Mesenchymal stem cell (in vitro differentiated cells and primary cell): ENCODE data around the gene PSMG1.
A peak's percentile ranks its signal among the peaks of the same experiment; 100 is the strongest.

Source experiments
- DNase-seq: peaks from one replicate; pipeline ENCODE4 v3.0.0-alpha.2; 2013
- H2AFZ ChIP-seq: one replicate; pipeline ENCODE4 v1.6.1; 2013; ENCODE audit warnings: low read depth, mild to moderate bottlenecking, control low read depth, inconsistent platforms, low read length, moderate library complexity
- H2AK5ac ChIP-seq: 2 replicates; pipeline ENCODE4 v1.6.1; 2013; ENCODE audit warnings: low read length, moderate library complexity, mild to moderate bottlenecking, inconsistent platforms; ENCODE audit not compliant: severe bottlenecking
- H2BK120ac ChIP-seq: one replicate; pipeline ENCODE4 v1.6.1; 2013; ENCODE audit warnings: low read depth, mild to moderate bottlenecking, inconsistent platforms, low read length, moderate library complexity
- H2BK12ac ChIP-seq, 2 experiments: one replicate each; pipeline ENCODE4 v1.6.1; 2013; ENCODE audit warnings: inconsistent platforms in 2 of 2, low read length in 2 of 2, mild to moderate bottlenecking in 2 of 2, moderate library complexity in 2 of 2, control low read depth in 1 of 2
- H2BK15ac ChIP-seq: one replicate; pipeline ENCODE4 v1.6.1; 2013; ENCODE audit warnings: mild to moderate bottlenecking, low read depth, inconsistent platforms; ENCODE audit not compliant: poor library complexity, severe bottlenecking
- H2BK5ac ChIP-seq: 2 replicates; pipeline ENCODE4 v1.6.1; 2013; ENCODE audit warnings: low read depth, mild to moderate bottlenecking, low read length, control low read depth, inconsistent platforms; ENCODE audit not compliant: poor library complexity, severe bottlenecking
- H3K14ac ChIP-seq, 2 experiments: one replicate each; pipeline ENCODE4 v1.6.1; 2013; ENCODE audit warnings: inconsistent platforms in 2 of 2, low read length in 2 of 2, control low read depth in 1 of 2, mild to moderate bottlenecking in 1 of 2, moderate library complexity in 1 of 2
- H3K18ac ChIP-seq, 2 experiments: one replicate each; pipeline ENCODE4 v1.6.1; 2013; ENCODE audit warnings: inconsistent platforms in 2 of 2, low read length in 2 of 2, control low read depth in 1 of 2, low read depth in 1 of 2, mild to moderate bottlenecking in 1 of 2
- H3K23ac ChIP-seq, 2 experiments: one replicate each; pipeline ENCODE4 v1.6.1; 2013; ENCODE audit warnings: inconsistent platforms in 2 of 2, low read length in 2 of 2, mild to moderate bottlenecking in 2 of 2, moderate library complexity in 2 of 2, control low read depth in 1 of 2
- H3K27ac ChIP-seq: 2 replicates; pipeline ENCODE4 v1.5.1; 2013; ENCODE audit warnings: mild to moderate bottlenecking, moderate library complexity, low read length, control low read depth, inconsistent platforms; ENCODE audit not compliant: poor library complexity, severe bottlenecking
- H3K27me3 ChIP-seq, 2 experiments: 2 replicates each; pipeline versions ENCODE4 v1.6.1 to v1.7.0; 2013; ENCODE audit warnings: low read length in 2 of 2, mild to moderate bottlenecking in 2 of 2, moderate library complexity in 2 of 2, control low read depth in 1 of 2, inconsistent platforms in 1 of 2; ENCODE audit not compliant: control insufficient read depth in 1 of 2, insufficient read depth in 1 of 2
- H3K36me3 ChIP-seq, 2 experiments: 2 replicates each; pipeline versions ENCODE4 v1.6.1 to v1.7.0; 2013; ENCODE audit warnings: low read length in 2 of 2, control low read depth in 1 of 2, inconsistent platforms in 1 of 2, low read depth in 1 of 2, mild to moderate bottlenecking in 1 of 2; ENCODE audit not compliant: insufficient read depth in 2 of 2, control insufficient read depth in 1 of 2
- H3K4ac ChIP-seq, 2 experiments: one replicate each; pipeline ENCODE4 v1.6.1; 2013; ENCODE audit warnings: inconsistent platforms in 2 of 2, low read length in 2 of 2, mild to moderate bottlenecking in 2 of 2, moderate library complexity in 2 of 2, control low read depth in 1 of 2, low read depth in 1 of 2
- H3K4me1 ChIP-seq: 2 replicates; pipeline ENCODE4 v1.6.1; 2013; ENCODE audit warnings: low read depth, low read length, control low read depth; ENCODE audit not compliant: control insufficient read depth, insufficient read depth
- H3K4me2 ChIP-seq: 2 replicates; pipeline ENCODE4 v1.6.1; 2013; ENCODE audit warnings: low read length, mild to moderate bottlenecking, inconsistent platforms; ENCODE audit not compliant: poor library complexity, severe bottlenecking
- H3K4me3 ChIP-seq, 2 experiments: 2 replicates each; pipeline versions ENCODE4 v1.5.1 to v1.7.0; 2013; ENCODE audit warnings: low read length in 2 of 2, mild to moderate bottlenecking in 2 of 2, control low read depth in 1 of 2, low read depth in 1 of 2; ENCODE audit not compliant: insufficient read depth in 1 of 2
- H3K79me1 ChIP-seq: replicated peaks from 2 replicates; pipeline ENCODE4 v1.6.1; 2013; ENCODE audit warnings: mild to moderate bottlenecking, control low read depth, low read length, inconsistent platforms; ENCODE audit not compliant: poor library complexity, severe bottlenecking
- H3K9ac ChIP-seq: 2 replicates; pipeline ENCODE4 v1.7.0; 2013; ENCODE audit warnings: mild to moderate bottlenecking, low read length, moderate library complexity
- H3K9me3 ChIP-seq: 2 replicates; pipeline ENCODE4 v1.7.0; 2013; ENCODE audit warnings: mild to moderate bottlenecking, low read length; ENCODE audit not compliant: control insufficient read depth
- H4K8ac ChIP-seq: one replicate; pipeline ENCODE4 v1.6.1; 2013; ENCODE audit warnings: inconsistent platforms, mild to moderate bottlenecking, low read length, moderate library complexity
- H4K91ac ChIP-seq: one replicate; pipeline ENCODE4 v1.6.1; 2013; ENCODE audit warnings: mild to moderate bottlenecking, low read length, inconsistent platforms
- WGBS: methylation state at CpG from one replicate; pipeline ENCODE4 v1.1.7; 2013; ENCODE audit warnings: mixed read lengths; 5-methylcytosine and 5-hydroxymethylcytosine counted together

The PSMG1 gene

DNA sequence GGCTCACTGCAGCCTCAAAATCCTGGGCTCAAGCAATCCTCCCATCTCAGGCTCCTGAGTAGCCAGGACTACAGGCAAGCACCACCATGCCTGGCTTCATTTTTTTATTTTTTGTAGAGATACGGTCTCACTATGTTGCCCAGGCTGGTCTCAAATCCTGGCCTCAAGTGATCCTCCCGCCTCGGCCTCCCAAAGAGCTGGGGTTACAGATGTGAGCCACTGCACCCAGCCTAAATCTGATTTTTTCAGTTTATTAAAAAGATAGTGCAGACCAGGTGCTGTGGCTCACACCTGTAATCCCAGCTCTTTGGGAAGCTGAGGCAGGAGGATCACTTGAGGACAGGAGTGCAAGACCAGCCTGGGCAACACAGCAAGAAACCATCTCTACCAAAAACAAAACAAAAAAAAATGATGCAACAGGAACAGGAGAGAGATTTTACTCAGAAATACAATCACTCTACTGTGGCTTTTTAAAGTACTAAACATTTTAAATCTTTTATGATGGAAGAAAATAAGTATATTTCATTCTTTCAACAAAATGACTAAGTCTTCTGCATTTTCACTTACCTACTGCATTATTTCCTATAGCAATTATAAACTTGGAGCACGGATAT is 1.9 kb downstream of the PSMG1 start:
- 94% methylated on average over 4 of the region's 4 CpGs for WGBS
- H3K79me1 ChIP-seq = peaks cover 8% of the 10 kb centered on the region

DNA sequence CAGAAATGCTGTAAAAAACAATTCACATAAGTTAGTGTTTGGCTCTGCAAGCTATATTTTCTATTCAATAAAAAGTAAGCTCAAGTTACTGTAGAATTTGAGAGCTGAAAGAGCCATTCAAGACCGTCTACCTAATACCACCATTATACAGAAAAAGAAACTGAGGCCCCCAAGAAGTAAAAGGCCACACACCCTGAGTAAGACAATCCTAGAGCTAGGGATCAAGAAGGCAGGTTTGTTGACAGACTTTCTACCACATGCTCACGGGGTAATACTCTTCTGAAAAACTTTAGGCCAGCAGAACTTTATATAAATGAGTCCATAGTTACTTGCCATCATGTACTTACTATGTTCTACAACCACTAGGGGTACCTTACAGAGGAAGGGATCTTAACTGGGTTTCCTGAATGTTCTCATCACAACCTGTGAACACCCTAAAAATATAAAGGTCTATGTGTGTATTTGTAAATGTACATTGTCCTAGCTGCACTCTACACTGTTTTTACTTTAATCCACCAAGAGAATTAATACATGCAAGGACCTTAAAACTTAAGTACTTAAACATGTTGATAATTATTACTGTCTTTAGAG is 2.7 kb downstream of the PSMG1 start:
- H3K4me2 ChIP-seq = no peak overlapping the region
- no peak overlapping the region for H2BK12ac ChIP-seq
- H3K27ac ChIP-seq = no peak overlapping the region
- no peak overlapping the region for H4K91ac ChIP-seq
- no peak overlapping the region for H4K8ac ChIP-seq
- H2BK5ac ChIP-seq = no peak overlapping the region
- no peak overlapping the region for H2AFZ ChIP-seq
- H3K27me3 ChIP-seq = no peaks in the 10 kb centered on the region
- peak overlapping the region; percentile 17 for H3K9ac ChIP-seq
- H3K79me1 ChIP-seq = peaks cover 11% of the 10 kb centered on the region
- no peaks in the 10 kb centered on the region for H3K9me3 ChIP-seq
- peaks cover 7 to 41% of the 10 kb centered on the region in 2 experiments for H3K36me3 ChIP-seq
- WGBS = 100% methylated on average over 2 of the region's 2 CpGs
- peaks cover 9% of the 10 kb centered on the region for H3K4me1 ChIP-seq
- H3K14ac ChIP-seq = no peak overlapping the region
- H2BK15ac ChIP-seq = no peak overlapping the region
- peak; percentile 23 for DNase-seq
- H2AK5ac ChIP-seq = no peak overlapping the region
- peak overlapping the region in 1 of 2 experiments; percentile 12 for H3K4me3 ChIP-seq
- H3K4ac ChIP-seq = no peak overlapping the region
- no peak overlapping the region for H3K23ac ChIP-seq
- H3K18ac ChIP-seq = no peak overlapping the region
- no peak overlapping the region for H2BK120ac ChIP-seq

More for the DNA sequence above, 1.9 kb downstream of the PSMG1 start:
- Histone ChIP-seq H4K91ac (no peak overlapping the region), H2BK12ac (no peak overlapping the region), H3K27ac (no peak overlapping the region), H2AFZ (no peak overlapping the region), H4K8ac (no peak overlapping the region), H3K27me3 (no peaks in the 10 kb centered on the region), H3K23ac (no peak overlapping the region), H3K9ac (peak overlapping the region; percentile 99), H3K18ac (no peak overlapping the region), H3K14ac (no peak overlapping the region), H3K4me1 (peaks cover 5% of the 10 kb centered on the region), H3K4me3 (peak overlapping the region in 1 of 2 experiments; percentile 94), H2AK5ac (no peak overlapping the region), H2BK120ac (no peak overlapping the region), H3K4me2 (no peak overlapping the region), H3K9me3 (no peaks in the 10 kb centered on the region), H2BK5ac (no peak overlapping the region), H3K36me3 (peaks cover 4 to 33% of the 10 kb centered on the region in 2 experiments), H3K4ac (no peak overlapping the region), H2BK15ac (no peak overlapping the region)
- no peak for DNase-seq

DNA sequence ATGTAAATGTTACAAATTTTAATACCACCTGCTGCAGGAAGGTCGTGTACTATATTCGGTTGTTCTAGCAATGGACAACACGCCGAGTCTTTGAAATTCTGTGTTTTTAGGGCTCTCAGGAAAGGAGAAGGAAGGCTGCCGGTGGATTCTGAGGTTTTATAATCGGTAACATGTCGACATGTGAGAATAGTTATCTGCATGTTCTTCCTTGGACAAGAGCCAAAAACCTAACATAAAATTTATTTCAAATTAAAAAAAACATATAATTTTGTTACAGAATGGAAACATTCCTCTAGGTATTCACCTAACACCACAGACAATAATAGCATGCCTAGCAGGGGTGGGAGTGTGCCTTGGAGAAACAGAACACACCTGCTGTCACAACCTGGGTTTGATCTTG is 4.8 kb downstream of the PSMG1 start:
- H3K27me3 ChIP-seq = no peaks in the 10 kb centered on the region
- H2AK5ac ChIP-seq = no peak overlapping the region
- H3K4ac ChIP-seq = no peak overlapping the region
- no peak overlapping the region for H4K8ac ChIP-seq
- no peak overlapping the region for H2BK15ac ChIP-seq
- H3K27ac ChIP-seq = no peak overlapping the region
- 95% methylated on average over 4 of the region's 7 CpGs for WGBS
- H3K36me3 ChIP-seq = peaks cover 16 to 54% of the 10 kb centered on the region in 2 experiments
- no peak for DNase-seq
- peaks cover 21% of the 10 kb centered on the region for H3K79me1 ChIP-seq
- H2BK5ac ChIP-seq = no peak overlapping the region
- H3K18ac ChIP-seq = no peak overlapping the region
- H3K4me3 ChIP-seq = no peak overlapping the region
- H3K4me1 ChIP-seq = peaks cover 11% of the 10 kb centered on the region
- H4K91ac ChIP-seq = no peak overlapping the region
- no peak overlapping the region for H2AFZ ChIP-seq
- no peak overlapping the region for H2BK12ac ChIP-seq
- H3K9ac ChIP-seq = no peak overlapping the region
- no peaks in the 10 kb centered on the region for H3K9me3 ChIP-seq
- no peak overlapping the region for H3K14ac ChIP-seq
- no peak overlapping the region for H3K23ac ChIP-seq
- no peak overlapping the region for H3K4me2 ChIP-seq
- H2BK120ac ChIP-seq = no peak overlapping the region

GRCh38 chr21:39176271-39176709 is 7.0 kb downstream of the PSMG1 start:
- Histone ChIP-seq H3K79me1 (peaks cover 28% of the 10 kb centered on the region), H4K91ac (no peak overlapping the region), H3K14ac (no peak overlapping the region), H2AK5ac (no peak overlapping the region), H3K27ac (peak overlapping the region; percentile 25), H3K36me3 (peaks cover 25 to 74% of the 10 kb centered on the region in 2 experiments), H4K8ac (no peak overlapping the region), H3K9ac (peak overlapping the region; percentile 44), H2AFZ (no peak overlapping the region), H3K18ac (no peak overlapping the region), H3K4me2 (no peak overlapping the region), H2BK5ac (no peak overlapping the region), H2BK15ac (no peak overlapping the region), H2BK120ac (no peak overlapping the region), H3K9me3 (no peaks in the 10 kb centered on the region), H3K27me3 (no peaks in the 10 kb centered on the region), H3K4ac (no peak overlapping the region), H3K4me3 (no peak overlapping the region), H3K4me1 (peaks cover 10% of the 10 kb centered on the region), H3K23ac (no peak overlapping the region), H2BK12ac (no peak overlapping the region)
- peak; percentile 63 for DNase-seq
- 33% methylated on average over 2 of the region's 3 CpGs for WGBS
